ENCODE data around the gene UBA7. TPM values are rescaled to one million over a fixed set of nuclear protein-coding genes. Genes with fewer than 3 reads are reported as not detected.

Gene UBA7
- total and polyA plus RNA-seq, 2 of the 8 experiments (the other 6 are each of a cell fraction or from before 2014, with no cell fraction given) = 0.34 to 0.65 TPM

DNA sequence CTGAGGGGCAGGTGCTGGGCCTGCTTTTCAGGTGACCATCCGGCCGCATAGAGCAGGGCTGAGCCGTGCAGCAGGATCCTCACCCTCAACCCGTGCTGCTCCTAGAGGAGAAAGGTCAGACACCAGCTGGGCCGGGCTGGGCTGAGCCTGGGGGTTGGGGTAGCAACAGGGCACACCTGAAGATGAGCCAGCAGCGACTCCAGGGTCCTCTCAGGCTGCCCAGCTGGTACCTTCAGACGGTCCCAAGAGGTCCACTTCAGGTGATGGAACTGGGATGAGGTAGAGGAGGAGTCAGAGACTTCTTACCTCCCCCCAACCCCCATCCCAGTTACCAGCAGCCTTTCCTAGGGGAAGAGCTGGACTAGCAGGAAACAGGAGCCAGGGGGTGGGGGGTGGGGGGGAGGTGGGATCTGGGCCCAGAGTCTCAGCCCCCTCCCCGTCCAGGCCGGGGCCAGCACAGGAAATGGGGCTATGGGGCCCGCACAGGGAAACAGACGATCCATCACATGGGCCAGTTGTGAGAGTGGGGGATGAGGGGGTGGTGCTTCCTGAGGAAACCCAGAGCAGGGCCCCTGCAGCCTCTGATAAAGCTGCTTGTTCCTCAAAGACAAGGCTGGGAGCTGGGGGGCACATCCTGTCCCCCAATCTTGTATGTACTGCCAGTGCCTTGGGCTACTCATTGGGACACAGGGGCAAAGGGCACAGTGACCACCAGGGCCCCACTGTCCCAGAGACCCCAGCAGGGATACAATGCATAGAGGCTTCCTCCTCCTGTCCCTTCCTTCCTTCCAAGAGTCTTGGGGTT, 7.7 kb downstream of the UBA7 start (continued):
- TF ChIP-seq, protein P1, sequence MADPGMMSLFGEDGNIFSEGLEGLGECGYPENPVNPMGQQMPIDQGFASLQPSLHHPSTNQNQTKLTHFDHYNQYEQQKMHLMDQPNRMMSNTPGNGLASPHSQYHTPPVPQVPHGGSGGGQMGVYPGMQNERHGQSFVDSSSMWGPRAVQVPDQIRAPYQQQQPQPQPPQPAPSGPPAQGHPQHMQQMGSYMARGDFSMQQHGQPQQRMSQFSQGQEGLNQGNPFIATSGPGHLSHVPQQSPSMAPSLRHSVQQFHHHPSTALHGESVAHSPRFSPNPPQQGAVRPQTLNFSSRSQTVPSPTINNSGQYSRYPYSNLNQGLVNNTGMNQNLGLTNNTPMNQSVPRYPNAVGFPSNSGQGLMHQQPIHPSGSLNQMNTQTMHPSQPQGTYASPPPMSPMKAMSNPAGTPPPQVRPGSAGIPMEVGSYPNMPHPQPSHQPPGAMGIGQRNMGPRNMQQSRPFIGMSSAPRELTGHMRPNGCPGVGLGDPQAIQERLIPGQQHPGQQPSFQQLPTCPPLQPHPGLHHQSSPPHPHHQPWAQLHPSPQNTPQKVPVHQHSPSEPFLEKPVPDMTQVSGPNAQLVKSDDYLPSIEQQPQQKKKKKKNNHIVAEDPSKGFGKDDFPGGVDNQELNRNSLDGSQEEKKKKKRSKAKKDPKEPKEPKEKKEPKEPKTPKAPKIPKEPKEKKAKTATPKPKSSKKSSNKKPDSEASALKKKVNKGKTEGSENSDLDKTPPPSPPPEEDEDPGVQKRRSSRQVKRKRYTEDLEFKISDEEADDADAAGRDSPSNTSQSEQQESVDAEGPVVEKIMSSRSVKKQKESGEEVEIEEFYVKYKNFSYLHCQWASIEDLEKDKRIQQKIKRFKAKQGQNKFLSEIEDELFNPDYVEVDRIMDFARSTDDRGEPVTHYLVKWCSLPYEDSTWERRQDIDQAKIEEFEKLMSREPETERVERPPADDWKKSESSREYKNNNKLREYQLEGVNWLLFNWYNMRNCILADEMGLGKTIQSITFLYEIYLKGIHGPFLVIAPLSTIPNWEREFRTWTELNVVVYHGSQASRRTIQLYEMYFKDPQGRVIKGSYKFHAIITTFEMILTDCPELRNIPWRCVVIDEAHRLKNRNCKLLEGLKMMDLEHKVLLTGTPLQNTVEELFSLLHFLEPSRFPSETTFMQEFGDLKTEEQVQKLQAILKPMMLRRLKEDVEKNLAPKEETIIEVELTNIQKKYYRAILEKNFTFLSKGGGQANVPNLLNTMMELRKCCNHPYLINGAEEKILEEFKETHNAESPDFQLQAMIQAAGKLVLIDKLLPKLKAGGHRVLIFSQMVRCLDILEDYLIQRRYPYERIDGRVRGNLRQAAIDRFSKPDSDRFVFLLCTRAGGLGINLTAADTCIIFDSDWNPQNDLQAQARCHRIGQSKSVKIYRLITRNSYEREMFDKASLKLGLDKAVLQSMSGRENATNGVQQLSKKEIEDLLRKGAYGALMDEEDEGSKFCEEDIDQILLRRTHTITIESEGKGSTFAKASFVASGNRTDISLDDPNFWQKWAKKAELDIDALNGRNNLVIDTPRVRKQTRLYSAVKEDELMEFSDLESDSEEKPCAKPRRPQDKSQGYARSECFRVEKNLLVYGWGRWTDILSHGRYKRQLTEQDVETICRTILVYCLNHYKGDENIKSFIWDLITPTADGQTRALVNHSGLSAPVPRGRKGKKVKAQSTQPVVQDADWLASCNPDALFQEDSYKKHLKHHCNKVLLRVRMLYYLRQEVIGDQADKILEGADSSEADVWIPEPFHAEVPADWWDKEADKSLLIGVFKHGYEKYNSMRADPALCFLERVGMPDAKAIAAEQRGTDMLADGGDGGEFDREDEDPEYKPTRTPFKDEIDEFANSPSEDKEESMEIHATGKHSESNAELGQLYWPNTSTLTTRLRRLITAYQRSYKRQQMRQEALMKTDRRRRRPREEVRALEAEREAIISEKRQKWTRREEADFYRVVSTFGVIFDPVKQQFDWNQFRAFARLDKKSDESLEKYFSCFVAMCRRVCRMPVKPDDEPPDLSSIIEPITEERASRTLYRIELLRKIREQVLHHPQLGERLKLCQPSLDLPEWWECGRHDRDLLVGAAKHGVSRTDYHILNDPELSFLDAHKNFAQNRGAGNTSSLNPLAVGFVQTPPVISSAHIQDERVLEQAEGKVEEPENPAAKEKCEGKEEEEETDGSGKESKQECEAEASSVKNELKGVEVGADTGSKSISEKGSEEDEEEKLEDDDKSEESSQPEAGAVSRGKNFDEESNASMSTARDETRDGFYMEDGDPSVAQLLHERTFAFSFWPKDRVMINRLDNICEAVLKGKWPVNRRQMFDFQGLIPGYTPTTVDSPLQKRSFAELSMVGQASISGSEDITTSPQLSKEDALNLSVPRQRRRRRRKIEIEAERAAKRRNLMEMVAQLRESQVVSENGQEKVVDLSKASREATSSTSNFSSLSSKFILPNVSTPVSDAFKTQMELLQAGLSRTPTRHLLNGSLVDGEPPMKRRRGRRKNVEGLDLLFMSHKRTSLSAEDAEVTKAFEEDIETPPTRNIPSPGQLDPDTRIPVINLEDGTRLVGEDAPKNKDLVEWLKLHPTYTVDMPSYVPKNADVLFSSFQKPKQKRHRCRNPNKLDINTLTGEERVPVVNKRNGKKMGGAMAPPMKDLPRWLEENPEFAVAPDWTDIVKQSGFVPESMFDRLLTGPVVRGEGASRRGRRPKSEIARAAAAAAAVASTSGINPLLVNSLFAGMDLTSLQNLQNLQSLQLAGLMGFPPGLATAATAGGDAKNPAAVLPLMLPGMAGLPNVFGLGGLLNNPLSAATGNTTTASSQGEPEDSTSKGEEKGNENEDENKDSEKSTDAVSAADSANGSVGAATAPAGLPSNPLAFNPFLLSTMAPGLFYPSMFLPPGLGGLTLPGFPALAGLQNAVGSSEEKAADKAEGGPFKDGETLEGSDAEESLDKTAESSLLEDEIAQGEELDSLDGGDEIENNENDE (IDR thresholded peaks at IDR 0.05; ENCODE audit: insufficient replicate concordance, low read length) = no peak
